Stimulated activated CD4-positive, alpha-beta T cell treated with anti-CD3 and anti-CD28 coated beads, TNF-alpha, amount 100 ng/mL, for 24 hours (primary cell): ENCODE measurements around the gene LDAH.
A peak's percentile ranks its signal among the peaks of the same experiment; 100 is the strongest.

Experiments used
- DNase-seq, 3 experiments: peaks; one replicate each; pipeline ENCODE4 v3.0.0-alpha.2; 2020; ENCODE audit warnings: low read depth in 3 of 3

The LDAH gene

GRCh38 chr2:20781656-20782265, 41.1 kb downstream of the LDAH start:
- DNase-seq, result peak in 1 of 3 experiments; percentile 7

- no peak for DNase-seq
Observed at GRCh38 chr2:20771299-20771698, 51.6 kb downstream of the LDAH start.

DNA sequence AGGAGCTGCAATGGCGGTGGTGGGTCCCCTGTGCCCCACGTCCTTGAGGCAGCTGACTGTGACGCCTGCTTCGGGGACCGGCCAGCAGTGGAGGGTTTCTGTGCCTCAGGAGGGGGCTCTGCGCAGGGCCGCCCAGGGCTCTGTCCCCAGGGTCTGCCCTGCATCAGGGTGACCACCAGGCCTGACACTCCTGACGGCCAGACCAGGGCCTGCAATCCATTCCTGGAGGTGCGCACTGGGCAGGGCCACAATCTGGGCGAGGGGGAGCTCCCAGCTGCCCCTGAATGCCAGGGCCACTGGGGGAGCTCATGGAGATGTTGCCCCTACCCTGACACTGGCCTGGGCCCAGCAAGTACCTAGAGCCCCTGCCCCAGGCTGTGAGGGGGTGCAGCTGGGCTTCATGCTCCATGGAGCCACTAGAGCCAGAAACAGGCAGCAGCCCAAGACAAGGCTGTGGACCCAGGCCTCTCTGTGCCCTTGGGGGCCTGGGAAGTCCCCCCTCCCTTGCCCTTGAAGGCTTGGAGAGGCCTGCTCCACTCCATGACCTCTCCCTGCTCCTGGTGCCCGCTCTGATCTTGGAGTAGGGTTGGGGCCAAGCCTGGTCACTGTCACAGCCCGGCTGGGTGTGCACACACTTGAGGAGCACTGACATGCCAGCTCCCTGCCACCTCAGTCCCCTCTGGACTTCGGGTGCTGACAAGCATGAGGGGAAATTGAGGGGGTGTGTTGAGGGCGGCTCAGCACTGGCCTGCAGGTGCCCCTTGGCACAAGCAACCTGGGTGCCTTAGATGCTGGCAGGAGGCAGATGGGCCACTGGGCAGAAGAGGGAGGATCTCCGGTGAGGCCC, 55.9 kb downstream of the LDAH start:
- DNase-seq, result no peak

DNA sequence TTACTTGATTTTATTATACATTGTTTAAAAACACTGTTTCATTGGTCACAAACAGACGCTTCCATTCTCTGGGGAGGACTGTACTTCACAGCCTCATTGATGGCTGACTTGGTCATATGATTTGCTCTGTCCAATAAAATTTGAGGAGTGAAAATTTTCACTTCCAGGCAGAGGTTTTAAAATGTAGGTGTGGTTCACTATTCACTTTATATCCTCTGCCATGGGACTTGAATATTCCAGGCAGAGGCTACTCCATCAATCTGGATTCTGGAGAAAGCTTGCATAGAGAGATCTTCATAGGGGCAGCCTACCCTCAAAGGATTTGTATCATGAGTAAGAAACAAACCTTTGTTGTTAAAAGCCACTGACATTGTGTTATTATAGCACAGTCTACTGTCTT, 56.7 kb downstream of the LDAH start:
- DNase-seq, result no peak

- no peak for DNase-seq
Observed at GRCh38 chr2:20762945-20763683, 59.8 kb downstream of the LDAH start.

GRCh38 chr2:20759487-20759886, 63.4 kb downstream of the LDAH start:
- no peak for DNase-seq

GRCh38 chr2:20758997-20759396, 63.9 kb downstream of the LDAH start:
- DNase-seq, result no peak

DNA sequence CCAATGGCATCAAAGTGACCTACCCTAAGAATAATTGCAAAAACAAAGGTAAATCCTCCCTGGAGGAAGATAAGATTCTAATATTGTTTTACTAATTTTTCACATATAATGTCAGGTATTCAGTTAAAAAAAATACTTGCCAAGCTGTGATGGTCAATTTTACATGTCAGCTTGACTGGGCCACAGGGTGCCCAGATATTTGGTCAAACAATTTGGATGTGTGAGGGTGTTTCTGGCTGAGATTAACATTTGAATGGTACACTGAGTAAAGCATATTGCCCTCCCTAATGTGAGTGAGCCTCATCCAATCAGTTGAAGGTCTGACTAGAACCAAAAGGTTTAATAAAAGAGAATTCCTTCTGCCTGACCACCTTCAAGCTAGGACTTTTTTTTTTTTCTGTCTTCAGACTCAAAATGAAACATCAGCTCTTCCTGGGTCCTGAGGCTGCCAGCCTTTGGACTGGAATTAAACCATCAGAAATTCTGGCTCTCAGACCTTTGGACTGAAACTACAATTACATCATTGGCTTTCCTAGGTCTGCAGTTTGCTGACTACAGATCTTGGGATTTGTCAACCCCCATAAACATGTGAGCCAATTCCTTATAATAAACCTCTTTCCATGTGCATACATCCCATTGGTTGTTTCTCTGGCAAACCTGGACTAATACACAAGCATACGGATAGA, 65.4 kb downstream of the LDAH start:
- no peak for DNase-seq

GRCh38 chr2:20755132-20755800, 67.6 kb downstream of the LDAH start:
- DNase-seq, result no peak

- DNase-seq, result no peak
Observed at GRCh38 chr2:20752293-20752692, 70.6 kb downstream of the LDAH start.

GRCh38 chr2:20747317-20747716, 75.6 kb downstream of the LDAH start:
- DNase-seq, result no peak

GRCh38 chr2:20745924-20746555, 76.9 kb downstream of the LDAH start:
- DNase-seq, result no peak

GRCh38 chr2:20744366-20745335, 78.2 kb downstream of the LDAH start:
- DNase-seq, result no peak

DNA sequence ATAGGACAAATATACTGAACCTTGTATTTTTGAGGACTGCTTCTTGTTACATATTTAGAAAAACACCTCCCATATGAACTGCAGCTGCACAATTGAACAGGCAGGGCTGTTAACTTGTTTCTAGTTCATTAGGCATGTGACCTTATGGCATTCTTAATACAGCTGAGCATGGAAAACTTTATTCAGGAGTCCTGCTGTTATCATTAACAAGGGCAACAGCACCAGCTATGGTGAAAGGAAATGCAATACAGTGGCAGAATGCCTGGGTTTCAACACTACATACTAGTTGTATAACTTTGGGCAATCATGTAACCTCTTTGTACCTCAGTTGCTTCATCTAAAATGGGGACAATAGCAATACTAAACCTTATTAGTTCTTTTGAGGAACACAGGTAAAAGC, 84.1 kb downstream of the LDAH start:
- no peak for DNase-seq

DNA sequence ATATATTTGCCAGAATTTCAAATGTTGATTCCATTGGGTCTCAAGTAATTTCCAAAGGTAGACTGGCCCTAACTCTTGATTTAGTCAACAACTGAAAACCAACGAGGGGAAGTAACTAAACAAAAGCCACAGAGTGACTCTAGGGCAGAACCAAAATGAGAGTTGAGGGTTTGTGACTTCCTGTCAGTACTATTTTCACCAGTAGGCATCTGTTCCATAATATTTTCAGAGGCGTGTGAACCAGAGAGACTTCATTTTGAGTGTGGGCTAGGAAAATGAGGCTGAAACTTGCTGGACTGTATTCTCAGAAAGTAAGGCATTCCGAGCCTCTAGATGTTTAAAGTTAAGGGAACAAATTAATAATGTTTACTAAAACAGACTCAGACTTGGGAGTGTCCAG, 85.4 kb downstream of the LDAH start:
- DNase-seq, result no peak

- DNase-seq, result no peak
Observed at GRCh38 chr2:20728114-20728758, 94.7 kb downstream of the LDAH start.

- no peak for DNase-seq
Observed at GRCh38 chr2:20726913-20727312, 96.0 kb downstream of the LDAH start.

DNA sequence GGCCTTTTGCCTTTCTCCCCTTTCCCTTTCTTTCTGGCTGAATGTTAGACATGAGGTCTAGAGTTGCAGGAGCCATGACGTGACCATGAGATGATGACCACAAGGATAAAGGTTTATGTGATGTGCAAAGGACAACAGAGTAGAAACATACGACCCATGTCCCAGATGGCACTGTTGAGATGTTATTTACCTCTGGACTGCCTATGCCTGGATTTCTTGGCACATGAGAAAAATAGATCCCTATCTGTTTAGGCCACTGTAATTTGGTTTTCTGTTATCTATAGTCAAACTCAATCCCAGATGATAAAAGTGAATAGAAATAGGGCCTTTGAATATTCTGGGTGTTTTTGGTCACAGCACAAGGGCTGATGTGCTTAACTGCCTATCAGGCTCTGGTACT, 97.1 kb downstream of the LDAH start:
- no peak for DNase-seq

DNA sequence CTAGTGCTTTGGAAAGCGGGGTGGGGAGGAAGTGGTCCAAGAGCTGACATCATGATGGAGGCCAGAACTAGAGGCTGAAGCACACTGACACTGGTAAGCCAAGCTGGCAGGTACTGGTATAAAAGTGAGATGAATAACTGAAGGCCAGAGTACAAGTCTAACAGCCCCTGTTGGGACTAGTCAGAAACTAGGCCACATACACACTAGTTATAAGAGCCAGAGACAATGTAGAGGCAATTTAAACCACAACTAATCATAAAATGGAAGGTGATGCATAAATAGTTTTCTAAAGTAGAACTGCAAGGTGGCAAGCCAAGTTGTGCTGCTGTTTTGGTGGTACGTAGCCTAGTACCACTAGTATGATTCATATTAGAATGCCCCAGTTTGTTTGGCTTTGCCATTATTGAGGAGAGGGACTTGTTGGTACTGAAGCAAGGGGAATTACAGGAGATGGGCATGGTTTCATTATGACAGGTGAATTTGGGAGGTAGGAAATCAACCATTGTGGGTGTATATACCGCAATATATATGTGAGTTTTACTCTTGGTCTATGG, 98.3 kb downstream of the LDAH start:
- no peak for DNase-seq
